ENCODE measurements around the gene SH3GL1.

The SH3GL1 gene

GRCh38 chr19:4371247-4372164 lies 28.8 kb downstream of the SH3GL1 start:
- H3K4me3 ChIP-seq (ENCODE audit: low read depth, low read length): no peak overlapping the region
- TF ChIP-seq CTCF (IDR thresholded peaks at IDR 0.05; ENCODE audit: control insufficient read depth, extremely low read depth, insufficient read depth): no peak

GRCh38 chr19:4370418-4371041 lies 29.8 kb downstream of the SH3GL1 start:
- DNase-seq (ENCODE audit: low read depth): no peak
- TF ChIP-seq CTCF (IDR thresholded peaks at IDR 0.05; ENCODE audit: control insufficient read depth, extremely low read depth, insufficient read depth): no peak
- H3K4me3 ChIP-seq (ENCODE audit: low read depth, low read length): no peak overlapping the region

More at GRCh38 chr19:4371247-4372164, 28.8 kb downstream of the SH3GL1 start:
- DNase-seq (ENCODE audit: low read depth): no peak

- peak; percentile 55 for TF ChIP-seq CTCF (IDR thresholded peaks at IDR 0.05; ENCODE audit: control insufficient read depth, extremely low read depth, insufficient read depth)
- no peak for DNase-seq (ENCODE audit: low read depth)
- H3K4me3 ChIP-seq (ENCODE audit: low read depth, low read length): no peak overlapping the region
These were observed 30.5 kb downstream of the SH3GL1 start for GRCh38 chr19:4369888-4370260.

DNA sequence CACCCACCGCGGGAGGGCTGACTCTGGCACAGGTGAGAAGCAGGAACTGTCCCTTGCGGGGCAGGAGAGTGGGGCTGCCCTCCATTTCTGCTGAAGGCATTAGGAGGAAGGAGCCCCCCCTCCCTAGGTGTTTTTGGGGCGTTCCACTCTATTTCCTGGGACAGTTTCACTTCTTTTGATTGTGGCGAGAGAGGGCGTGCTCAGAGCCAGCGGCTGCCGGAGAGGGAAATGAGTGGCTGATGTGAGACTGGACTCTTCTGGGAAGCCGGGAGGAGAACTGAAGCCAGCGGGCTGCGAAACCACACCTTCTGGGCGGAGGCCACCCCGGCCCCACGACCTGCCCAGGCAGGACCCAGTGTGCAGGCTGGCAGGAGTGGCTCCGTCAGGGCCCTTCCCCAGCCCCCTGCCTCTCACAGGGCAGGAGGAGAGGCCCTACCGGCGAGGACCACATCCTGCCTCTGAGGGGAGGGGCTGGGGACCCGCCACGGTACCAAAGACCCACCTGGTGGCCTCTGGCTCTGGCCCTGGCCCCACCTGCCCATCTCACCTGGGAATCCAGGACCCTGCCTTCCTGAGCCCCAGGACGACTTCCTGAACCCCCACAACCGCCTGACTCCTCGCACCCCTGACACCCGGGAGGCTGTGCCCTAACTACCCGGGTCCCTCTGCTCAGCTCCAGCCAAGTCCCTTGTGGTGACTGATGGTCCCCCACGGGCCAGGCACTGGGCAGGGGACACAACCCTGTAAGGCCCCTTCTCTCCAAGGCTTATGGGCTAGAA lies 31.0 kb downstream of the SH3GL1 start:
- H3K4me3 ChIP-seq (ENCODE audit: low read depth, low read length): no peak overlapping the region; the same call in 1 of the 2 replicates
- TF ChIP-seq CTCF (IDR thresholded peaks at IDR 0.05; ENCODE audit: control insufficient read depth, extremely low read depth, insufficient read depth): no peak
- no peak for DNase-seq (ENCODE audit: low read depth)

GRCh38 chr19:4368128-4368820 lies 32.1 kb downstream of the SH3GL1 start:
- no peak for TF ChIP-seq CTCF (IDR thresholded peaks at IDR 0.05; ENCODE audit: control insufficient read depth, extremely low read depth, insufficient read depth)
- no peak for DNase-seq (ENCODE audit: low read depth)
- no peak overlapping the region for H3K4me3 ChIP-seq (ENCODE audit: low read depth, low read length)

DNA sequence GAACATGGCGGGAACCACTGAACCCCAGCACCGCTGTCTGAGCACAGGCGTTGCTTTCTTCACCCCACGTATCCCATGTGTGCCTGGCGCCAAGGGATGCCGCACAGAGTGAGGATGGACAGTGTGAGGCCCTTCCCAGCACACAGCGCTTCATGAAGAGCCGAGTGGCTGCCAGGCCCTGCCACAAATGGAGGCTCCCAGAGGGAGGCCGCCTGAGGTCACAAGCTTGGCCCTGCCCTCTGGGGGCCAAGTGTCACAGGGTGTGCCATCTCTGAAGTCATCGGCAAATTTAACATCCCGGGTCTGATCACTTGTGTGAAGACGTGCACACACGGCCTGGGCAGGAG lies 32.6 kb downstream of the SH3GL1 start:
- TF ChIP-seq CTCF (IDR thresholded peaks at IDR 0.05; ENCODE audit: control insufficient read depth, extremely low read depth, insufficient read depth): no peak
- no peak overlapping the region for H3K4me3 ChIP-seq (ENCODE audit: low read depth, low read length)
- DNase-seq (ENCODE audit: low read depth): no peak

Measured in LNCaP clone FGC (cell line).